ENCODE results near the gene ITIH5.

Gene ITIH5

DNA sequence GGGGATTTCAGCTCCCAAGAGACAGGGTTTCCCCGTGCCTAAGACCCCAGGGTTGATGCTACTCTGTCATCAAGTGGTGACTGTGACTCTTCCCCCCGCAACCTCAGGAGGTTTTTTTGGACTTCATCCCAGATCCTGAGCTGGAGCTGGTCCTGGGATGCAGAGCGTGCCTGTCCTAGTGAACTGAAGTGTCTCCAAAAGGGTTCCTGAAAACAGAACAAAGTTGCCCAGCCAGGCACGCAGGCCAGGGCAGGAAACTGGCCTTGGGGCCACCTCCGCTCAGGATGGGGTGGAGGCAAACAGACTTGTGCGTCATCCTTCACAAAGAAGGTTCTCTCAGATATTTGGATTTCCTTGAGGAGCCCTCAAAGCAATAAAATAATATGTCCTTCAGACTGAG lies 118.9 kb downstream of the ITIH5 start:
- H3K4me3 ChIP-seq (ENCODE audit: low read depth, low read length), result no peak overlapping the region
- TF ChIP-seq, protein P1, sequence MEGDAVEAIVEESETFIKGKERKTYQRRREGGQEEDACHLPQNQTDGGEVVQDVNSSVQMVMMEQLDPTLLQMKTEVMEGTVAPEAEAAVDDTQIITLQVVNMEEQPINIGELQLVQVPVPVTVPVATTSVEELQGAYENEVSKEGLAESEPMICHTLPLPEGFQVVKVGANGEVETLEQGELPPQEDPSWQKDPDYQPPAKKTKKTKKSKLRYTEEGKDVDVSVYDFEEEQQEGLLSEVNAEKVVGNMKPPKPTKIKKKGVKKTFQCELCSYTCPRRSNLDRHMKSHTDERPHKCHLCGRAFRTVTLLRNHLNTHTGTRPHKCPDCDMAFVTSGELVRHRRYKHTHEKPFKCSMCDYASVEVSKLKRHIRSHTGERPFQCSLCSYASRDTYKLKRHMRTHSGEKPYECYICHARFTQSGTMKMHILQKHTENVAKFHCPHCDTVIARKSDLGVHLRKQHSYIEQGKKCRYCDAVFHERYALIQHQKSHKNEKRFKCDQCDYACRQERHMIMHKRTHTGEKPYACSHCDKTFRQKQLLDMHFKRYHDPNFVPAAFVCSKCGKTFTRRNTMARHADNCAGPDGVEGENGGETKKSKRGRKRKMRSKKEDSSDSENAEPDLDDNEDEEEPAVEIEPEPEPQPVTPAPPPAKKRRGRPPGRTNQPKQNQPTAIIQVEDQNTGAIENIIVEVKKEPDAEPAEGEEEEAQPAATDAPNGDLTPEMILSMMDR (IDR thresholded peaks at IDR 0.05; ENCODE audit: low read depth, low read length), result no peak
- peak; percentile 10 for DNase-seq (ENCODE audit: low read depth, low spot score)
- in situ Hi-C loops (cut with HindIII; ENCODE audit: low sequenced_read_pairs), result no loop called here

DNA sequence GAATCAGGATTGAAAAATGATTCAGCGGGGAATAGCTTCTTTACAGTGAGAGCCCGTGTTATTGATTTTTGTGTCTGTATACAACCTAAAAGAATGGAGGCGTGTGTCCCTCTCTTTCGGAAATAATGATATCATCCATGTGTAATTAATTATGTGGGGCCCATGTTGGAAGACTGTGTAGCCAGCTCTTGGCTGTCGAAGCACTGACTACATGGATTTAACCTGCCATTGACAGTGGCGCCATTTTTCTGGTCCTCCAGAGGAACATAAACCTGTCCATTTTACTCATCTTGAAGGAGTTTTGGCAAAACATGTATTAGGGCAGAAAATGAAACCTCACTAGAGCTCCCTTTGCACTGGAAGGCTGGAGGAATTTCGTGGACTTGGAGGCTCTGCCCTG lies 119.6 kb downstream of the ITIH5 start:
- DNase-seq (ENCODE audit: low read depth, low spot score), result no peak
- H3K4me3 ChIP-seq (ENCODE audit: low read depth, low read length), result no peak overlapping the region
- TF ChIP-seq, protein P1 (IDR thresholded peaks at IDR 0.05; ENCODE audit: low read depth, low read length), result no peak
- in situ Hi-C loops (cut with HindIII; ENCODE audit: low sequenced_read_pairs), result no loop called here

DNA sequence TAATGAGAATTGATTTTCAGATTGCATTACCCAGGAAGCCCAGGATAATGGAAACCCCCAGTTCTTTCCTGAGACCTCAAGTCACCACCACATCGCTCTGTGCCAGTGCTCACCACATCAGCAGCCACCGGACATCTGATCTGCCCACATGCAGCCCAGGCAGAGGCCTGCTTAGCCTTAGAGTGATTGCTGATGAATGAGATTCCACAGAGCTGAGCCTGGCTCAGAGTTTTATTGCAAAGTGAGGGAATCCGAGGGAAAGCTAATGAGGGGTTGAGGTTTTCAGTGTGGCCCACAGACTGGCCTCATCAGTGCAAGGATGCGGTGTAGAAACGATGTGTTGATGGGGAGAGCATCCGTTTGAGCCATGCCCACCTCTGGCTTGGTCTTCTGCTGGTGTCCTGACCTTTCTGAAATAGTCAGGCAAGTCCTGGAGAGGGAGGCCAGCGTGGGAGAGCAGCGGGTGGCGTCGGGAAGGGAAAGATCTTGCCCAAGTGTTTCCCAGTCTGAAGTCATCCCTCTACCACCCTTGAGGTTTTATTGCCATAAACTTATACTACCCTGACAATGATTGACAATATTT lies 120.3 kb downstream of the ITIH5 start:
- DNase-seq (ENCODE audit: low read depth, low spot score), result no peak
- TF ChIP-seq, protein P1 (IDR thresholded peaks at IDR 0.05; ENCODE audit: low read depth, low read length), result no peak
- in situ Hi-C loops (cut with HindIII; ENCODE audit: low sequenced_read_pairs), result no loop called here
- H3K4me3 ChIP-seq (ENCODE audit: low read depth, low read length), result no peak overlapping the region

GRCh38 chr10:7545792-7546191 lies 121.0 kb downstream of the ITIH5 start:
- no peak overlapping the region for H3K4me3 ChIP-seq (ENCODE audit: low read depth, low read length)
- TF ChIP-seq, protein P1 (IDR thresholded peaks at IDR 0.05; ENCODE audit: low read depth, low read length), result no peak
- in situ Hi-C loops (cut with HindIII; ENCODE audit: low sequenced_read_pairs), result no loop called here
- no peak for DNase-seq (ENCODE audit: low read depth, low spot score)

GRCh38 chr10:7545261-7545660 lies 121.5 kb downstream of the ITIH5 start:
- DNase-seq (ENCODE audit: low read depth, low spot score), result no peak
- in situ Hi-C loops (cut with HindIII; ENCODE audit: low sequenced_read_pairs), result no loop called here
- no peak overlapping the region for H3K4me3 ChIP-seq (ENCODE audit: low read depth, low read length)
- TF ChIP-seq, protein P1 (IDR thresholded peaks at IDR 0.05; ENCODE audit: low read depth, low read length), result no peak

DNA sequence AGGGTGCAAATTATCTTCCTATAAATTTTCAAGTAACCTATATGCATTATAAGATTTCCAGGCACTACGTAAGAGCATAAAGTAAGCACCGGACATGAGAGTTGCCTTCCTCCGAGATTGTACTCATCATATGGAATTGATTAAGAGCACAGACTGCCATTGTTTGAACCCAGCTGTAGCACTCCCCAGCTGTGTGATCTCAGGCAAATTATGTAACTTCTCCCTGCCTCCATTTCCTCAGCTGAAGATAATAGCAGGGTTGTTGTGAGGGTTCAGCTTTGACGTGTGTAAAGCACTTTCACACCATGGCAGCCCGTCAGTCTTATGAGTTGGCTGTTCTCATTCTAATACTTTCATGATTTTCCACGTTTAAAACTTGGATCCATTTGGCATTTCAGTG lies 122.6 kb downstream of the ITIH5 start:
- H3K4me3 ChIP-seq (ENCODE audit: low read depth, low read length), result no peak overlapping the region
- in situ Hi-C loops (cut with HindIII; ENCODE audit: low sequenced_read_pairs), result no loop called here
- DNase-seq (ENCODE audit: low read depth, low spot score), result no peak
- TF ChIP-seq, protein P1 (IDR thresholded peaks at IDR 0.05; ENCODE audit: low read depth, low read length), result no peak

Data from astrocyte of the spinal cord (primary cell).